Pancreas (tissue), 10 donors: ENCODE results near the gene INSC. TPM values are rescaled to one million over a fixed set of nuclear protein-coding genes. Genes with fewer than 3 reads are reported as not detected.

Experiments used
- ATAC-seq, 4 donors: fragments of 200-7000 bp; cut with Tn5 transposase; one replicate each; pipeline versions ENCODE4 v1.8.0 to v1.9.1; 2020; ENCODE audit warnings: mild to moderate bottlenecking in 4 of 4, moderate library complexity in 4 of 4
- DNase-seq, 6 donors: peaks; one replicate each; pipeline ENCODE4 v3.0.0-alpha.2; 2020
- FAIRE-seq: peaks from 2 replicates; lab custom pipeline; 2012; peaks lifted over from hg19 to GRCh38; lab: Jason Lieb, UNC
- H3K27ac ChIP-seq, 4 donors: fragments of 200-600 bp; sonication (generic); 1 replicate in 3 of 4; 2 replicates in 1 of 4; pipeline versions ENCODE4 v1.5.0 to v1.8.0; 2020
- H3K27me3 ChIP-seq, 4 donors: fragments of 200-600 bp; one replicate each; pipeline ENCODE4 v1.8.0; 2021
- H3K36me3 ChIP-seq, 3 donors: fragments of 200-600 bp; sonication (generic) in 1 of 3; one replicate each; pipeline versions ENCODE4 v1.5.0 to v1.8.0; 2020 to 2021
- H3K4me1 ChIP-seq, 3 donors: fragments of 200-600 bp; one replicate each; pipeline ENCODE4 v1.8.0; 2021
- H3K4me3 ChIP-seq, 4 donors: fragments of 200-600 bp; sonication (generic) in 2 of 4; one replicate each; pipeline versions ENCODE4 v1.5.0 to v1.8.0; 2020 to 2021
- H3K9me3 ChIP-seq, 4 donors: fragments of 200-600 bp; one replicate each; pipeline ENCODE4 v1.8.0; 2021
- CTCF ChIP-seq, 4 donors: fragments of 200-600 bp; sonication (generic) in 3 of 4; IDR thresholded peaks; one replicate each; pipeline versions ENCODE4 v1.5.0 to v1.8.0; 2021; ENCODE audit warnings: antibody characterized with exemption in 4 of 4
- WGBS, 2 donors: extraction: QIAGEN DNeasy Blood & Tissue Kit; methylation state at CpG; one replicate each; pipeline ENCODE4 v1.1.7; 2013; 5-methylcytosine and 5-hydroxymethylcytosine counted together
- intact Hi-C, 3 donors: fragments of 100-400 bp; cut with DNase I; formaldehyde crosslinking; loops; one replicate each; pipeline versions ENCODE4 v1.11.1 to v1.14.2; 2022
- polyA plus RNA-seq, 2 donors: library from polyadenylated mRNA; stranded (reverse); fragments of 200-250 nt; gene quantifications; one replicate each; pipeline ENCODE4 v1.2.3, GENCODE V29; 2013
- total RNA-seq, 6 donors: library from RNA; stranded (reverse); fragmentation: NEBNext Ultra II Directional in 4 of 6; extraction: Animal tissue kit (Norgen Biotek cat#: 25700) in 4 of 6; gene quantifications; one replicate each; pipeline versions ENCODE4 v1.2.1 to v1.2.4, GENCODE V29; 2021 to 2023
- donor health status: healthy with polysubstance abuse.
- donor health status: DM: no; HTN: no; CAD: no; lungs with moderate emphysema.
- donor health status: DM: no; HTN: no; CAD: no.
- donor health status: control.
- donor health status: control.
- donor health status: Bipolar disorder and iron deficiency.
- donor health status: DM: yes; HTN: yes; CAD: no.
- donor health status: DM: no; HTN: no; CAD: no.
- donor health status: DM: no; HTN: no; CAD: no.
- donor health status: DM: yes; HTN: yes; CAD: no.

INSC gene
- total and polyA plus RNA-seq, 8 donors = 0.50 to 1.6 (median 0.57) TPM

DNA sequence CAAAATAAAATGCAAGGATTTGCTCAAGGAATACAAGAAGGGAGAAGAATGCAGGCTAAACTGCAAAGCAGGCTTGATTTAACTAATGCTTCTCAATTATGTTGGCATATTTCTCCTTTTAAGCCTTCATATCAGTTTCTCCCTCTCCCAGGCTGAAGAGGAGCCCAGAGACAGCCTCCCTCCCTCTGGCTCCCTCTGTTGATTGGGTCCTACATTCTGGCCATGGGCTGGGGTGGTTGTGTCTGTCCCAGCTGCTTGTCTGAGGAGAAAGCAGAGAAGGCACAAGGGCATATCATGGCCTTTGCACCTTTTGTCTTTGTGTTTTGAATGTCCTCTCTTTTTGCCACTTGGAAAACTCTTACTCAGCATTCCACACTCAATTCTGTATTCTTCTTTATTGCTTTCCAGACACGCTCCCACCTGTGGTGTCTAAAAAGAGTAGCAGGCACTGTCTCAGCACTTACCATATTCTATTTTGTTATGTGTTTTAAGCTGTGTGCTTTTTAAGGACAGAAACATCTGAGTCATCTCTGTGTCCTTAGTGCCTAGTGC is 77.4 kb downstream of the INSC start:
- Histone ChIP-seq H3K4me1 (peaks cover 23 to 32% (median 28%) of the 10 kb centered on the region in 3 donors), H3K27me3 (no peaks in the 10 kb centered on the region), H3K4me3 (no peak overlapping the region), H3K27ac (no peak overlapping the region), H3K36me3 (no peaks in the 10 kb centered on the region), H3K9me3 (no peaks in the 10 kb centered on the region)
- DNase-seq = no peak
- no peak for TF ChIP-seq CTCF (IDR thresholded peaks at IDR 0.05)
- FAIRE-seq = no peak
- 0 to 91% methylated on average over 1 of the region's 1 CpG for WGBS, 2 donors
- ATAC-seq = no peak
- intact Hi-C loops = no loop called here

GRCh38 chr11:15194671-15195415 is 80.1 kb downstream of the INSC start:
- DNase-seq = peak in 2 of 6 donors; percentile 14 to 29
- ATAC-seq = peak; percentile 61 to 82 (median 73)
- Histone ChIP-seq H3K36me3 (no peaks in the 10 kb centered on the region), H3K27me3 (no peaks in the 10 kb centered on the region), H3K4me1 (peaks cover 26 to 38% (median 30%) of the 10 kb centered on the region in 3 donors), H3K27ac (peak overlapping the region; percentile 39 to 82 (median 62)), H3K4me3 (no peak overlapping the region), H3K9me3 (no peaks in the 10 kb centered on the region)
- TF ChIP-seq CTCF (IDR thresholded peaks at IDR 0.05) = no peak
- intact Hi-C loops = no loop called here
- 24 to 48% methylated on average over 2 of the region's 2 CpGs for WGBS, 2 donors
- FAIRE-seq = no peak

GRCh38 chr11:15195454-15196200 is 80.9 kb downstream of the INSC start:
- no peak for FAIRE-seq

DNA sequence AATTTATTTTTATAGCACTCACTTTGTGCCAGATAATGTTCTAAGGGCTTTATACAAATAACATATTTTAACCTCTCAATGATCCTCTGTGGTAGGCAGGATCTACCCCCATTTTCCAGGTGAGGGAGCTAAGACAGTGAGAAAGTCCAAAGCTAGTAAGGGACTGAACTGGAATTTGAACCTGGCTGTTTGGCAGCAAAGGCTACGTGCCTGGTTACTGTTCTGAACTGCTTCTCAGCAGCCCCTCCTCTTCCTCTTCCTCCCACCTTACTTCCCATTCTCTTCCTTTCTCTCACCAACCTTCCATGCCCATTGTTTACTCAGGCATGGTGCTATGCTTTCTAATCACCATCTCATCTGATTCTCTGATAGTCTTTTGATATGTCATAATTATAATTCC is 82.0 kb downstream of the INSC start:
- H3K4me1 ChIP-seq = peaks cover 26 to 43% (median 30%) of the 10 kb centered on the region in 3 donors

More at GRCh38 chr11:15195454-15196200, 80.9 kb downstream of the INSC start:
- DNase-seq (peak in 3 of 6 donors; percentile 25 to 47 (median 37)), ATAC-seq (peak; percentile 61 to 81 (median 81))
- H3K4me1 ChIP-seq = peaks cover 26 to 43% (median 30%) of the 10 kb centered on the region in 3 donors
- H3K36me3 ChIP-seq = no peaks in the 10 kb centered on the region
- no peak for TF ChIP-seq CTCF (IDR thresholded peaks at IDR 0.05)
- WGBS, 2 donors = 8 to 21% methylated on average over 2 of the region's 2 CpGs
- no peaks in the 10 kb centered on the region for H3K9me3 ChIP-seq
- H3K4me3 ChIP-seq = no peak overlapping the region
- no peaks in the 10 kb centered on the region for H3K27me3 ChIP-seq
- intact Hi-C loops = no loop called here
- peak overlapping the region; percentile 39 to 82 (median 62) for H3K27ac ChIP-seq

More for the DNA sequence above, 82.0 kb downstream of the INSC start:
- DNase-seq (no peak), FAIRE-seq (no peak), ATAC-seq (no peak)
- H3K4me3 ChIP-seq = no peak overlapping the region
- intact Hi-C loops = no loop called here
- H3K36me3 ChIP-seq = no peaks in the 10 kb centered on the region
- H3K27ac ChIP-seq = peak overlapping the region in 3 of 4 donors; percentile 39 to 82 (median 81)
- no peaks in the 10 kb centered on the region for H3K27me3 ChIP-seq
- H3K9me3 ChIP-seq = no peaks in the 10 kb centered on the region
- TF ChIP-seq CTCF (IDR thresholded peaks at IDR 0.05) = no peak
- WGBS, 2 donors = 20 to 40% methylated on average over 1 of the region's 1 CpG
